Measurements from ENCODE around the gene PSMD13. TPM values are rescaled to one million over a fixed set of nuclear protein-coding genes. Genes with fewer than 3 reads are reported as not detected.
"Not testable (repeated sequence)": the region's sequence is repeated elsewhere in the genome, so short reads cannot be mapped to it uniquely, and the experiment has no call there.

Gene PSMD13
- total and polyA plus RNA-seq, 4 donors, result 48.8 to 56.7 (median 52.8) TPM

GRCh38 chr11:190546-190945, 46.2 kb upstream of the PSMD13 start:
- not testable (repeated sequence) for DNase-seq (ENCODE audit: low spot score); H3K27ac ChIP-seq (ENCODE audit: low read depth in 1 of 2, low read length in 2 of 2); H3K9me3 ChIP-seq (ENCODE audit: control insufficient read depth in 4 of 4, low read length in 3 of 4); H3K27me3 ChIP-seq (ENCODE audit: control insufficient read depth in 4 of 4, insufficient read depth in 4 of 4, low read length in 3 of 4); H3K4me3 ChIP-seq (ENCODE audit: low read depth in 1 of 3, low read length in 3 of 3); H3K36me3 ChIP-seq (ENCODE audit: control insufficient read depth in 4 of 4, insufficient read depth in 3 of 4, low read depth in 1 of 4, low read length in 3 of 4); H3K4me1 ChIP-seq (ENCODE audit: control insufficient read depth in 4 of 4, insufficient read depth in 4 of 4, low read length in 3 of 4); H3K9ac ChIP-seq (ENCODE audit: low read depth in 1 of 2, low read length in 2 of 2)
- WGBS, result 76% methylated on average over 5 of the region's 5 CpGs

- not testable (repeated sequence) for H3K36me3 ChIP-seq (ENCODE audit: control insufficient read depth in 4 of 4, insufficient read depth in 3 of 4, low read depth in 1 of 4, low read length in 3 of 4); H3K4me1 ChIP-seq (ENCODE audit: control insufficient read depth in 4 of 4, insufficient read depth in 4 of 4, low read length in 3 of 4); H3K4me3 ChIP-seq (ENCODE audit: low read depth in 1 of 3, low read length in 3 of 3); H3K27me3 ChIP-seq (ENCODE audit: control insufficient read depth in 4 of 4, insufficient read depth in 4 of 4, low read length in 3 of 4); H3K27ac ChIP-seq (ENCODE audit: low read depth in 1 of 2, low read length in 2 of 2); H3K9me3 ChIP-seq (ENCODE audit: control insufficient read depth in 4 of 4, low read length in 3 of 4); H3K9ac ChIP-seq (ENCODE audit: low read depth in 1 of 2, low read length in 2 of 2); DNase-seq (ENCODE audit: low spot score)
- peak; percentile 52 to 56 for TF ChIP-seq RAD21 (IDR thresholded peaks at IDR 0.05)
- peak; percentile 8 for TF ChIP-seq CTCF (IDR thresholded peaks at IDR 0.05; ENCODE audit: low read depth, low read length, missing input control)
- WGBS, result 41% methylated on average over 7 of the region's 8 CpGs
These were observed 45.0 kb upstream of the PSMD13 start for GRCh38 chr11:191490-192478.

- not testable (repeated sequence) for H3K36me3 ChIP-seq (ENCODE audit: control insufficient read depth in 4 of 4, insufficient read depth in 3 of 4, low read depth in 1 of 4, low read length in 3 of 4); H3K27ac ChIP-seq (ENCODE audit: low read depth in 1 of 2, low read length in 2 of 2); DNase-seq (ENCODE audit: low spot score); H3K9me3 ChIP-seq (ENCODE audit: control insufficient read depth in 4 of 4, low read length in 3 of 4); H3K27me3 ChIP-seq (ENCODE audit: control insufficient read depth in 4 of 4, insufficient read depth in 4 of 4, low read length in 3 of 4); H3K4me1 ChIP-seq (ENCODE audit: control insufficient read depth in 4 of 4, insufficient read depth in 4 of 4, low read length in 3 of 4); H3K4me3 ChIP-seq (ENCODE audit: low read depth in 1 of 3, low read length in 3 of 3); H3K9ac ChIP-seq (ENCODE audit: low read depth in 1 of 2, low read length in 2 of 2)
- 90% methylated on average over 8 of the region's 11 CpGs for WGBS
These were observed 44.1 kb upstream of the PSMD13 start, which contains the start of gene SCGB1C1 for GRCh38 chr11:192674-193128. TSS of gene SCGB1C1 (plus strand) at chr11:193078. CDS start at chr11:193100, 22 bp downstream.

- not testable (repeated sequence) for H3K27ac ChIP-seq (ENCODE audit: low read depth in 1 of 2, low read length in 2 of 2); H3K9me3 ChIP-seq (ENCODE audit: control insufficient read depth in 4 of 4, low read length in 3 of 4); H3K9ac ChIP-seq (ENCODE audit: low read depth in 1 of 2, low read length in 2 of 2); DNase-seq (ENCODE audit: low spot score); H3K4me1 ChIP-seq (ENCODE audit: control insufficient read depth in 4 of 4, insufficient read depth in 4 of 4, low read length in 3 of 4); H3K27me3 ChIP-seq (ENCODE audit: control insufficient read depth in 4 of 4, insufficient read depth in 4 of 4, low read length in 3 of 4); H3K36me3 ChIP-seq (ENCODE audit: control insufficient read depth in 4 of 4, insufficient read depth in 3 of 4, low read depth in 1 of 4, low read length in 3 of 4); H3K4me3 ChIP-seq (ENCODE audit: low read depth in 1 of 3, low read length in 3 of 3)
- WGBS, result 66% methylated on average over 5 of the region's 5 CpGs
These were observed 43.3 kb upstream of the PSMD13 start for GRCh38 chr11:193481-193880.

All from liver (tissue), 9 donors.